Stimulated activated naive CD8-positive, alpha-beta T cell treated with anti-CD3 and anti-CD28 coated beads, Interleukin-15, amount 100 ng/mL, for 72 hours (primary cell): Measurements from ENCODE around the gene UVRAG.
"Not testable (repeated sequence)": the region's sequence is repeated elsewhere in the genome, so short reads cannot be mapped to it uniquely, and the experiment has no call there.

ENCODE experiments used
- ATAC-seq: fragments of 150-1000 bp; cut with Tn5 transposase; 2 replicates; pipeline ENCODE4 v1.10.0; 2021; ENCODE audit warnings: mild to moderate bottlenecking, moderate library complexity
- DNase-seq, 2 donors: peaks; one replicate each; pipeline ENCODE4 v3.0.0; 2021 to 2022
- H3K27ac Mint-ChIP-seq, 2 donors: one replicate each; pipeline ENCODE4 v1.8.0; 2022; ENCODE audit warnings: mild to moderate bottlenecking in 2 of 2, mixed read lengths in 2 of 2, moderate library complexity in 2 of 2
- H3K27me3 Mint-ChIP-seq: one replicate; pipeline ENCODE4 v1.8.0; 2022; ENCODE audit warnings: mixed read lengths
- H3K4me1 Mint-ChIP-seq: one replicate; pipeline ENCODE4 v1.8.0; 2022; ENCODE audit warnings: mild to moderate bottlenecking, mixed read lengths
- H3K4me3 Mint-ChIP-seq, 2 donors: one replicate each; pipeline ENCODE4 v1.8.0; 2022; ENCODE audit warnings: mild to moderate bottlenecking in 2 of 2, mixed read lengths in 2 of 2, moderate library complexity in 1 of 2
- H3K9me3 Mint-ChIP-seq, 2 donors: one replicate each; pipeline ENCODE4 v1.8.0; 2022; ENCODE audit warnings: mixed read lengths in 2 of 2

UVRAG gene

DNA sequence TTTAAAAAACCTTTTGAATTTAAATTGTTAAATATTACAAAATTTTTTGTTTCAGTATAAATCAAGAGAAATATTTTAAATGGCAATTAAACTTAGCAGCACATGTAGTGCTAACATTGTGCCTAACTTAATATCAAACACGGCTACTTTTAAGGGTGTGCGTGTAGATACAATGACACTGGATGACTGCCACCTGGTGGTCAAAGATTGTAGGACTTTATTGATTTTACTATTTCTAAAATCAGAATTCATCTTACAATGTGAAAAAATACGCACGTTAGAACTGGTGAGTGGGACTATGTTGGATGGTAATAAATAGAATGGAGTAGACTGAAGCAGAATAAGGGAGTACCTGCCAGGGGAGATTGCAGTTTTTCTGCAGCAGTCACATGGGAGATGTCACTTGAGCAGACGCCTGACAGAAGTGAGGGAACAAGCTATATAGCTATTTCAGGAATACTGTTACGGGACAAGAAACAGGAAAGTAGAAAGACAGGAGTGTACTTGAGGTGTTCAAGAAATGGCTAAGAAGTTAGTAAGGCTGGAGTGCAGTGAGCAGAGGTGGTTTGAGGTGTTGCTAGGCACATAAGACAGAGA, 52.9 kb downstream of the UVRAG start:
- Mint-ChIP-seq H3K4me3 (no peak overlapping the region), H3K9me3 (no peaks in the 10 kb centered on the region), H3K4me1 (peaks cover 12% of the 10 kb centered on the region), H3K27ac (peak overlapping the region in 1 of 2 donors; percentile 49), H3K27me3 (no peaks in the 10 kb centered on the region)
- DNase-seq: peak in 1 of 2 donors; percentile 24
- ATAC-seq: no peak

DNA sequence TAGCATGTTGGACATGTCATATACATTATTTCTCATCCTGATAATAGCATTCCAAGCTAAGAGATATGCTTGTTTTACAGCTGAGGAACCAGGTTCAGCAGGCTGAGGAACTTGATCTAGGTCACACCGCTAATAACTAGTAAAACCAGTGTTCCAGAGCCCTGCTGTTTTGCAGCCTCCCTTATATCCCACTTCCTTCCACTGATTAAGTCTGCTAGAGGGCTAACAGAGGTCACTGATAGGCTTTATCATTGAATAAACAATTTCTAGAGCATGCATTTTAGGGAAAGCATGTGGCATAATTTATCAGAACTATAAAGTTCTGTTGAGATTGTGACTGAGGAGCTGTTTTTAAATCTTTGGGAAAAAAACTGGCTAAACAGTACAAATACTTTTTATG, 54.0 kb downstream of the UVRAG start:
- Mint-ChIP-seq H3K27ac (no peak overlapping the region), H3K4me3 (no peak overlapping the region), H3K9me3 (no peaks in the 10 kb centered on the region), H3K27me3 (no peaks in the 10 kb centered on the region), H3K4me1 (peaks cover 23% of the 10 kb centered on the region)
- ATAC-seq: no peak
- DNase-seq: no peak

DNA sequence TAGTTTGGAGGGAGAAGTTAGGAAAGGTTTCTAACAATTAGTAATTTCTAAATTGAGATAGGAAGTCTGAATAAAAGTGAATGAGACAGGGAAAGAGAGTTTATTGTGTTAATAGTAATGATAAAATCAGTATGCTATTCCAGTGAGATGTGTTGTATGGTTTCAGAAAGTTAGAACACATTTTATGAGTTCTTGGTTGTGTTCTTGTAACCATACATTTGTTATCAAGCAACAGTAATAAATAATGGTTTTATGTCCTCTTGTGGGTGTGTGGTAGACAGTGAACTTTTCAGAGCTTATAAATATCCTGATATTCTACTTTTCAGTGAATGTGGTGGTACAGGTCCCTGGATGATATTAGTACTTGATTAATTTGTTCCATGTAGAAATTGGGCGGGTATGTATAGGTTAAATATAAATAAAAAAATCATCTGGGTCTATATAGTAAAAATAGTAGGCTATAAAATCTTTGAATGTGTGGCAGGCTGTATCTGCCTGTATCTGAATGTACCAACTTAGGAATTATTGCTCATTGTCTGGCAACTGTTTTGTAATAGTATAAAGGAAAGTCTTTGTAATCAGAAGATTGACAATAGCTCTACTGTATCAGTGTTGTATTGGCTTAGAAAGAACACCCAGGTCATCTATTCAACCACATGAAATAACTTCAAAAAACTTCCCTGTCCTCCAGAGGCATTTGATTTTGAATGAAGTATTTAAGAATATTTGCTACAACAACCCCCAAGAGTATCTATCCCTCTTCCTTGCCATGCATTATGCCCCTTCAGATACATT, 54.8 kb downstream of the UVRAG start:
- ATAC-seq (no peak), DNase-seq (no peak)
- no peaks in the 10 kb centered on the region for H3K27me3 Mint-ChIP-seq
- H3K27ac Mint-ChIP-seq: no peak overlapping the region
- no peaks in the 10 kb centered on the region for H3K9me3 Mint-ChIP-seq
- peaks cover 25% of the 10 kb centered on the region for H3K4me1 Mint-ChIP-seq
- H3K4me3 Mint-ChIP-seq: no peak overlapping the region

DNA sequence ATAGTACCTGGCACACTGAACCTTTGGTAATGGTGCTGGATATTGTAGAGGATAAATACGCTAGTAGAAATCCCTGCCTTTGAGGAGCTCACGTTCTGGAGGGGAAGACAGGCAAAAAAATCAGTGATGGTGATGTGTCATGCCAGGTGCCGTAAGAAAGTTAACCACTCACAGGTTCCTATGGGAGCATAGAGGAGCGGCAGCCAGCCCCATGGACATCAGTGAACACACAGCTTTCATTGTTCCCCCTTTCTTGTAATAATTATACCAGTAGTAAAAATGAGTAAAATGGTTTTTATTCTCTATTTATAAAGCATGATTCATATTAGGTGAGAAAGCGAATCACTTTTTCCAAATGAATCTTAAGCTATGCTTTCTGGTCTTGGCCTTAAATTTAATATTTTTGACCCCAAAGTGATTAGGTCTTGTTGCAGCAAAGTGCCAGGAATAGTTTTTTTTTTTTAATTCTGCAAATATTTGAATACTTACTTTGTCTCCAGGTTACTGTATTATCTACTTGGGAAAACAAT, 57.9 kb downstream of the UVRAG start:
- peak overlapping the region; percentile 48 to 77 for H3K27ac Mint-ChIP-seq
- ATAC-seq (peak; percentile 48), DNase-seq (no peak)
- H3K4me3 Mint-ChIP-seq: peak overlapping the region in 1 of 2 donors; percentile 43
- H3K4me1 Mint-ChIP-seq: peaks cover 21% of the 10 kb centered on the region
- no peaks in the 10 kb centered on the region for H3K9me3 Mint-ChIP-seq
- no peaks in the 10 kb centered on the region for H3K27me3 Mint-ChIP-seq

DNA sequence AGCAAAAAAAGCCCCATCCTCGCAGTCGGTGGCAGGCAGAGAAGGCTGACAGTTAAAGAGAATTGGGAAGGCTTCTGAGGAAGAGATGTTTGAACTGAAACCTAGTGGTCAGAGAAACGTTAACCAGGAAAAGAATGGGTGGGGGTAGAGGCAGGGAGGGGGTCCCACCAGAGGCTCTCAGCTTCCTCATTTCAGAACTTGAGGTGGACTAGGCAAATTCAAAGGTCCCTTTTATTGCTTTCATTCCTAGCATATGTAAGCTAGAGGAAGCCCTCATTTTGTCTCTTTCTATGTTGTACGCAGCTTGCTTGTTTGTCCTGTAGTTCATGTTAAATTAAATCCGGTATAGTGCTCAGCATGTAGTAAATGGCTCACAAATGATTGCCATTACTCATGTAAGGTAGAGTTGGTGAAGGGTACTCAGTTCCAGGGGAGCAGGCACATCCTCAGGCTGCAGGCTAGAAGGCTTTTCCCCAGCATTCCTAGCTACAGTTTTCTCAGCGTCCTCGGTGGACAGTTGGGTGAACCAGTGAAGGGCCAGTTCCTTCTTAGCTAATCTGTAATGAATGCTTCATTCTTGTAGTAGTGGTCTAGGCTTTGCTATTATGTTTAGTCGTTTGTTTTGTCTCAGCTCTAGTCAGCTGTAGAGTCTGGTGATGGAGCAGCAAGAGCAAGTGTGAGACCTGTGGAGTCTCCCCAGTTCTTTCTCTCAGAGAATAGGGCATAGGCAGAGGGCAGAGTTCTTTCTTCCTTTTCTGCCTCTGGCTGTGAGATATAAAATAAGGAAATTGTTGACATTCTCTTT, 58.6 kb downstream of the UVRAG start:
- Mint-ChIP-seq H3K9me3 (no peaks in the 10 kb centered on the region), H3K27ac (peak overlapping the region; percentile 48 to 77), H3K4me1 (peaks cover 19% of the 10 kb centered on the region), H3K27me3 (no peaks in the 10 kb centered on the region), H3K4me3 (peak overlapping the region; percentile 8 to 43)
- ATAC-seq (peak; percentile 73), DNase-seq (no peak)

DNA sequence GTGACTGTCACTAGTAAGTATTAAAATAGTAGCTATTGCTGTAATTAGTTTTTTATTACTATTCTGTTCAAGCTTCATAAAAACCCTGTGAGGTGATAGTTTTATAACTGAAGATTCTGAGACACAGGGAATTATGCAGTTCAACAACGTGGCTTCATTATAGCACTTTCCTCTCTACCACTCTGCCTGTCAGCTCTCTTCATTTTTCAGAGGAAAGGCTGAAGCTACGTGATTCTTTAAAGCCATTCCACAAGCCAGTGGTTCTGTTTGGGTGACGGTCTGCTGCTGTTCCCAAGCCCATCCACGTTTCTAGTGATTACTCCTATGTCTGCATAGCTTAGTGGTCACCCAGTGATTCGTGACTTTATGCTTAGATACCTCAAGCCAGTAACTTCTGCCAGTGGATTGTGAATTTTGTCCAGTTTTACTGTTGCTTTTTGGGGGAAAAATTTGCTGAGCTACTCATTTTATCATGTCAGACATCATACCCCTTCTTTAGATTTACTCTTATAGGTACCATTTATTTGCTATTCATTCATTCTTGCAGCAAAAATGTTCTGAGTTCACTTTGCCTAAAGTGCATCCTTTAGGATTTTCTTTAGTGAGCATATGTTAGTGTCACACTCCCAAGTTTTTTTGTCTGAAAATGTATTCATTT, 59.8 kb downstream of the UVRAG start:
- Mint-ChIP-seq H3K27me3 (no peaks in the 10 kb centered on the region), H3K4me1 (peaks cover 19% of the 10 kb centered on the region), H3K4me3 (no peak overlapping the region), H3K9me3 (no peaks in the 10 kb centered on the region), H3K27ac (no peak overlapping the region)
- no peak for ATAC-seq
- DNase-seq: no peak

DNA sequence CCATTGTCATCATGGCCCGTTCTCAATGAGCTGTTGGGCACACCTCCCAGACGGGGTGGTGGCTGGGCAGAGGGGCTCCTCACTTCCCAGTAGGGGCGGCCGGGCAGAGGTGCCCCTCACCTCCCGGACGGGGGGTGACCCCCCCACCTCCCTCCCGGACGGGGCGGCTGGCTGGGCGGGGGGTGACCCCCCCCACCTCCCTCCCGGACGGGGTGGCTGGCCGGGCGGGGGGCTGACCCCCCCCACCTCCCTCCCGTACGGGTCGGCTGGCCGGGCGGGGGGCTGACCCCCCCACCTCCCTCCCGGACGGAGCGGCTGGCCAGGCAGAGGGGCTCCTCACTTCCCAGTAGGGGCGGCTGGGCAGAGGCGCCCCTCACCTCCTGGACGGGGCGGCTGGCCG, 62.3 kb downstream of the UVRAG start:
- not testable (repeated sequence) for H3K27ac Mint-ChIP-seq, ATAC-seq, DNase-seq, H3K9me3 Mint-ChIP-seq, H3K4me3 Mint-ChIP-seq, H3K27me3 Mint-ChIP-seq
- peaks cover 18% of the 10 kb centered on the region for H3K4me1 Mint-ChIP-seq

DNA sequence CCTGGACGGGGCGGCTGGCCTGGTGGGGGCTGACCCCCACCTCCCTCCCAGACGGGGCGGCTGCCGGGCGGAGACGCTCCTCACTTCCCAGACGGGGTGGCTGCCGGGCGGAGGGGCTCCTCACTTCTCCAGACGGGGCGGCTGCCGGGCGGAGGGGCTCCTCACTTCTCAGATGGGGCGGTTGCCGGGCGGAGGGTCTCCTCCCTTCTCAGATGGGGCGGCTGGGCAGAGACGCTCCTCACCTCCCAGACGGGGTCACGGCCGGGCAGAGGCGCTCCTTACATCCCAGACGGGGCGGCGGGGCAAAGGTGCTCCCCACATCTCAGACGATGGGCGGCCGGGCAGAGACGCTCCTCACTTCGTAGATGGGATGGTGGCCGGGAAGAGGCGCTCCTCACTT, 62.9 kb downstream of the UVRAG start:
- not testable (repeated sequence) for ATAC-seq, H3K9me3 Mint-ChIP-seq, H3K27ac Mint-ChIP-seq, H3K27me3 Mint-ChIP-seq, H3K4me3 Mint-ChIP-seq, DNase-seq
- peaks cover 12% of the 10 kb centered on the region for H3K4me1 Mint-ChIP-seq

DNA sequence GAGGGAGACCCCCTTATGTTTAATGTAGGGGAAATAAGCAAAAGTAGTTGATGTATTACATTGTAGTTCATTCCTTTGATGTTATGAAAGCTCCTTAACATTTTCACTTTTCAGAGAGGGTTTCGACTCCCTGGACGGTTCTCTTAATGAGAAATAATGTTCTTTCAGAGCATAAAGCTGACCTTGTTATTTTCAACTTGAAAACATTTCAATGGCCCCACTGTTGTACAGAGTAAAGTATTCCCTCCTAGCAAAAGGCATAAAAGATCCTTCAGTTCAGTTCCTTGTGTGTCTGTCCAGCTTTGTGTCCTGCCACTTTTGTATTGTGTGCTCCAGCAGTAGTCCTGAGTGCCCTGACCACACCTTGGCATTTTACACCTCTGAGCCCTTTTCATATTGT, 63.9 kb downstream of the UVRAG start:
- Mint-ChIP-seq H3K27ac (peak overlapping the region in 1 of 2 donors; percentile 67), H3K4me3 (no peak overlapping the region), H3K27me3 (no peaks in the 10 kb centered on the region), H3K4me1 (peaks cover 2% of the 10 kb centered on the region), H3K9me3 (no peaks in the 10 kb centered on the region)
- DNase-seq (no peak), ATAC-seq (no peak)

DNA sequence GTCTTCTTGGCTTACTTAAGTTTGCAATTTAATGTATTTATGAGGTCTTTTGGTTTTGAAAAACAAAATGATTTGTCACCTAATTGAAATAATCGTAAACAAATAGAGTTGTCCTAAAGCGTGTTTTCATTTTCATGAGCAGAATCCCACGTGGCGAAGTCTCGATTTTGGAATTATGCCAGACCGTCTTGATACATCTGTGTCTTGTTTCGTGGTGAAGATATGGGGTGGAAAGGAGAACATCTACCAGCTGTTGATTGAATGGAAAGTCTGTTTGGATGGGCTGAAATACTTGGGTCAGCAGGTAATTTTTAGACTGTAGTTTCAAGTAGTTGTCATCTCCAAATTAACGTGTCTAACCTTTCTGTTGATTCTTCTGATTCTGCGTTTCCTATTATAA, 64.7 kb downstream of the UVRAG start:
- Mint-ChIP-seq H3K4me1 (no peaks in the 10 kb centered on the region), H3K27ac (no peak overlapping the region), H3K9me3 (no peaks in the 10 kb centered on the region), H3K4me3 (no peak overlapping the region), H3K27me3 (no peaks in the 10 kb centered on the region)
- DNase-seq (no peak), ATAC-seq (no peak)

DNA sequence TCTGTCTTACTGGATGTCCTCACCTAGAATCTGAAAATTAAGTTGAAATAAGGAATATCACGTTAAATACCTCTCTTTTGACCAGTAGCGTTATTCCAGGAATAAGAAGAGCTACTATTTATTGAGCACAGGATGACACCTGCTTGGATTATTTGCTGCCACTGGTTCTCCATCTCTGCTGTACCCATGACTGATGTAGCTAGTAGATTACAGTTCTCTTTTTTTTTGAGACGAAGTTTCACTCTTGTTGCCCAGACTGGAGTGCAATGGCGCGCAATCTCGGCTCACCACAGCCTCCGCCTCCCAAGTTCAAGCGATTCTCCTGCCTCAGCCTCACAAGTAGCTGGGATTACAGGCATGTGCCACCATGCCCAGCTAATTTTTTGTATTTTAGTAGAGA, 65.3 kb downstream of the UVRAG start:
- DNase-seq, H3K27me3 Mint-ChIP-seq, H3K4me3 Mint-ChIP-seq, H3K27ac Mint-ChIP-seq, H3K9me3 Mint-ChIP-seq, H3K4me1 Mint-ChIP-seq, ATAC-seq: not testable (repeated sequence)

DNA sequence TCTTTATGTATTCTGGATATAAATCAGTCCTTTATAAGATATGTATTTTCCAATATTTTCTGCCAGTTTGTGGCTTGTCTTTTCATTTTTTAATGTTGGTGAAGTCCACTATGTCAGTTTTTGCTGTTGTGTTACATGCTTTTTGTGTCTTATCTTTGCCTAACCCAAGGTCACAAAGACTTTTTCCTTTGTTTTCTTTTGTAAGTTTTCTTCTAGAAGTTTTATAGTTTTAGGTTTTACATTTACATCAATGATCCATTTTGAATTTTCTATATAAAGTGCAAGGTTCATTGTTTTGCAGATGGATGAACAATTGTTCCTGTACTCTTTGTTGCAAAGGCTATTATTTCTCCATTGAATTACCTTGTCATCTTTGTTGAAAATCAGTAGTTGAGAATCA, 69.3 kb downstream of the UVRAG start:
- H3K27me3 Mint-ChIP-seq: no peaks in the 10 kb centered on the region
- no peak for ATAC-seq
- no peaks in the 10 kb centered on the region for H3K4me1 Mint-ChIP-seq
- H3K27ac Mint-ChIP-seq: no peak overlapping the region
- H3K9me3 Mint-ChIP-seq: no peaks in the 10 kb centered on the region
- H3K4me3 Mint-ChIP-seq: no peak overlapping the region
- no peak for DNase-seq

DNA sequence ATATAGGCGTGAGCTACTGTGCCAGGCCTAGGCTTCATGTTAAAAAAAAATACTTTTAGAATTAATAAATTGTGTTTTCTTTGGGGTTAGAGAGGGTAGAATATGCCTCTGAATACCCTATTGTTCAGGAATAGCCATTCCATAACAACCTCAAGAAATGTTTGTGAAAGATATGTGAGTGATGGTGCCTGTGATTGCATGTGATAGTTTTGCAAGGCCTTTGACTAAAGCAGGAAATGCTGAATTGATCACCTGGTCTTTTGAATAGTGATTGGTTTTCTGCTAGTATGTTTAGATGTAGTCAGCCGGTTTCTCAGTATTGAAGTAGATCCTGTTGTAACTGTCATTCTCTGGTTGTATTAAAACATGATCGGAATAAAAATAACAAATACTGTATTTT, 73.4 kb downstream of the UVRAG start:
- Mint-ChIP-seq H3K27me3 (no peaks in the 10 kb centered on the region), H3K27ac (no peak overlapping the region), H3K4me1 (peaks cover 20% of the 10 kb centered on the region), H3K9me3 (no peaks in the 10 kb centered on the region), H3K4me3 (no peak overlapping the region)
- DNase-seq: no peak
- ATAC-seq: no peak

DNA sequence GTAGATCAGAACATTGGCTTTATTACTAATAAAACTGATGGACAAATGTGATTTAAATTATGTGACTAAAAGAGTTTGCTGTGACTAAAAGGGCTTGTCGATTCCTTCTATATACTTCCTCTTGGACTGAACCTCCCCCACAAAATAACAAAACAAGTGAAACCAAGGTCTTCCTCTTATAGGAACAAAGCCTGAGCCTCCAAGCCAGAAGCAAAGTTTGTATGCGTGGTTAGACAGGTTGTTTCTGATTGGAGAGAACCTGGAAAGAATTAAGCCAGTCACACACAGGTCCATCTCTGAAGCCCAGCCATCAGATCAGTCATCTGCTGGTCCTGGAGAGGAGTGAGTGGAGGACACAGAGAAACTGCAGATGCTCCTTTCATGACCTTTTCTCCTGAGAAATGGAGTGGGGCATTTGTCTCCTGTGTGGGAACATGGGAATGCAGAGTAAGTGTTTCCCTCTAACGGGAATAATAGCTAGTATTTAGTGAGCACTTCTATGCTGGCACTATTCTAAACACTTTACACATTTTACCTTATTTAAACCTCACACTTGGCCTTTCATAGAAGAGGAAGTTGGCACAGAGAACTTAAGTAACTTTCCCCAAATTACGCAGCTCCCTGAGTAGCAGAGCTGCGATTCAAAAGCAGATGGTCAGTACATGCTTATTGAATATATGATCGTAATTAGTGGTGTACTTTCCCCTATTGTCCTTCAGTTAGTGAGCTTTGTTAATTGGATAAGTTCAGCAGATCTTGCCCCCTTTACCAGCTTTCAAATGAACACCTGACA, 77.1 kb downstream of the UVRAG start:
- no peaks in the 10 kb centered on the region for H3K27me3 Mint-ChIP-seq
- H3K4me3 Mint-ChIP-seq: peak overlapping the region in 1 of 2 donors; percentile 41
- peaks cover 44% of the 10 kb centered on the region for H3K4me1 Mint-ChIP-seq
- no peak for ATAC-seq
- no peak for DNase-seq
- peak overlapping the region in 1 of 2 donors; percentile 64 for H3K27ac Mint-ChIP-seq
- H3K9me3 Mint-ChIP-seq: no peaks in the 10 kb centered on the region

DNA sequence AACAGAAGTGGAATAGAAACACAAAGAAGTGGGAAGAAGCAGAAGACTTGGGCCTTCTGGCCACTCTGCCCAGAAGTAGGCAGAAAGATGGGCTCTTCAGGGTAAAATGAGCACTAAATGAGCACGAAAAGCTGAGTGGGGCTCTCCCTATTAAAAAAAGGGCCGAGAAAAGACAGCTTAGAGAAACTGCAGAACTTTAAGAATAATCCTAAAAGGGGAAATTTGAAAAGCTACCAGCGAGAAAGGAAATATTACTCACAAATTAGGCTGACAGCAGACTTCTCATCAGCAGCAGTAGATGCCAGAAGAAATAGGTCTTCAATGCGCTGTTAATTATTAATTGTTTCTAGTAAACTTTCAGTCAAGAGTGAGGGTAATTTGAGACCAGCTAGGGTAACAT, 78.2 kb downstream of the UVRAG start:
- peak overlapping the region in 1 of 2 donors; percentile 43 for H3K27ac Mint-ChIP-seq
- ATAC-seq (peak; percentile 72), DNase-seq (no peak)
- H3K9me3 Mint-ChIP-seq: no peaks in the 10 kb centered on the region
- H3K4me3 Mint-ChIP-seq: peak overlapping the region in 1 of 2 donors; percentile 36
- H3K4me1 Mint-ChIP-seq: peaks cover 46% of the 10 kb centered on the region
- no peaks in the 10 kb centered on the region for H3K27me3 Mint-ChIP-seq
